H1 (cell line): Measurements from ENCODE around the gene CRYBG1. TPM values are rescaled to one million over a fixed set of nuclear protein-coding genes. Genes with fewer than 3 reads are reported as not detected.

Experiments used
- CTCF ChIA-PET: fragments of 300-600 bp; sonication (Branson Sonifier 250); formaldehyde crosslinking; loops from one replicate; lab custom pipeline; 2021; ENCODE audit not compliant: partially characterized antibody; lab: Charles Lee
- POLR2A ChIA-PET: fragments of 300-600 bp; sonication (Branson Sonifier 250); formaldehyde crosslinking; loops from one replicate; lab custom pipeline; 2021; ENCODE audit warnings: inconsistent platforms; ENCODE audit not compliant: partially characterized antibody; lab: Charles Lee
- DNase-seq, 2 experiments: peaks; one replicate each; pipeline versions ENCODE4 v3.0.0 to v3.0.0-alpha.2; 2010 to 2022; ENCODE audit warnings: low spot score in 2 of 2, low read depth in 1 of 2, mixed read lengths in 1 of 2
- FAIRE-seq: peaks from 2 replicates; lab custom pipeline; 2011; peaks lifted over from hg19 to GRCh38; lab: Jason Lieb, UNC
- H2AFZ ChIP-seq: 2 replicates; pipeline ENCODE4 v1.8.1; 2012; ENCODE audit warnings: low read length, inconsistent platforms
- H2AK5ac ChIP-seq: 2 replicates; pipeline ENCODE4 v1.6.1; 2013; ENCODE audit warnings: low read depth, low read length
- H2BK120ac ChIP-seq: replicated peaks from 2 replicates; pipeline ENCODE3; 2013; ENCODE audit warnings: low read depth, low read length, inconsistent platforms
- H2BK12ac ChIP-seq: 2 replicates; pipeline ENCODE4 v1.6.1; 2013; ENCODE audit warnings: low read depth, low read length
- H2BK15ac ChIP-seq: 2 replicates; pipeline ENCODE4 v1.6.1; 2013; ENCODE audit warnings: low read length
- H2BK20ac ChIP-seq: 2 replicates; pipeline ENCODE4 v1.6.1; 2013; ENCODE audit warnings: low read length
- H2BK5ac ChIP-seq: 2 replicates; pipeline ENCODE4 v1.6.1; 2013; ENCODE audit warnings: low read depth, low read length
- H3K14ac ChIP-seq: 2 replicates; pipeline ENCODE4 v1.6.1; 2013; ENCODE audit warnings: inconsistent platforms; ENCODE audit not compliant: insufficient read length
- H3K18ac ChIP-seq: 2 replicates; pipeline ENCODE4 v1.6.1; 2013; ENCODE audit warnings: low read length; ENCODE audit errors: extremely low read depth
- H3K23ac ChIP-seq: 2 replicates; pipeline ENCODE4 v1.6.1; 2013; ENCODE audit warnings: inconsistent platforms; ENCODE audit not compliant: insufficient read length
- H3K23me2 ChIP-seq: 2 replicates; pipeline ENCODE4 v1.6.1; 2013; ENCODE audit warnings: low read depth, low read length
- H3K27ac ChIP-seq: 2 replicates; pipeline ENCODE4 v1.6.1; 2011; ENCODE audit warnings: low read depth, low read length, inconsistent platforms
- H3K27me3 ChIP-seq, 4 experiments: replicated peaks in 1 of 4; 1 replicate in 1 of 4; 2 replicates in 3 of 4; pipeline versions ENCODE4 v1.6.1 to v1.8.1; 2011 to 2013; ENCODE audit warnings: low read length in 3 of 4, mild to moderate bottlenecking in 3 of 4, inconsistent platforms in 2 of 4, mixed read lengths in 2 of 4, moderate library complexity in 1 of 4; ENCODE audit not compliant: control insufficient read depth in 3 of 4, insufficient read depth in 3 of 4; ENCODE audit errors: extremely low read depth in 1 of 4
- H3K36me3 ChIP-seq, 4 experiments: 2 replicates each; pipeline versions ENCODE4 v1.6.1 to v1.8.1; 2011 to 2013; ENCODE audit warnings: mild to moderate bottlenecking in 4 of 4, low read length in 3 of 4, moderate library complexity in 2 of 4, control low read depth in 1 of 4, inconsistent platforms in 1 of 4; ENCODE audit not compliant: insufficient read depth in 4 of 4, control insufficient read depth in 2 of 4
- H3K4ac ChIP-seq: replicated peaks from 2 replicates; pipeline ENCODE3; 2013; ENCODE audit warnings: low read length, low read depth, mixed read lengths, inconsistent platforms; ENCODE audit not compliant: insufficient read length
- H3K4me1 ChIP-seq, 4 experiments: replicated peaks in 1 of 4; 1 replicate in 1 of 4; 2 replicates in 3 of 4; pipeline versions ENCODE4 v1.6.1 to v1.8.1; 2011 to 2013; ENCODE audit warnings: low read length in 3 of 4, inconsistent platforms in 2 of 4, mixed read lengths in 1 of 4; ENCODE audit not compliant: insufficient read depth in 4 of 4, control insufficient read depth in 3 of 4
- H3K4me2 ChIP-seq, 2 experiments: 2 replicates each; pipeline versions ENCODE4 v1.6.1 to v1.8.1; 2011 to 2013; ENCODE audit warnings: low read depth in 2 of 2, low read length in 2 of 2, control low read depth in 1 of 2, inconsistent platforms in 1 of 2, mild to moderate bottlenecking in 1 of 2; ENCODE audit not compliant: insufficient read depth in 1 of 2
- H3K4me3 ChIP-seq, 4 experiments: fragments of 200-600, 300-600 bp in 1 of 4; sonication (generic), shearing (Covaris generic), sonication (Bioruptor Twin) in 1 of 4; 2 replicates each; pipeline versions ENCODE4 v1.5.1 to v1.8.1; 2011 to 2016; ENCODE audit warnings: low read length in 4 of 4, low read depth in 3 of 4, control low read depth in 2 of 4, inconsistent platforms in 2 of 4, mild to moderate bottlenecking in 2 of 4, mixed read lengths in 1 of 4, moderate library complexity in 1 of 4; ENCODE audit not compliant: insufficient read depth in 2 of 4; ENCODE audit errors: extremely low read depth in 1 of 4
- H3K56ac ChIP-seq: replicated peaks from 2 replicates; pipeline ENCODE3; 2013; ENCODE audit warnings: low read depth, mild to moderate bottlenecking, mixed read lengths, low read length, inconsistent platforms; ENCODE audit not compliant: insufficient read length
- H3K79me1 ChIP-seq: 2 replicates; pipeline ENCODE4 v1.6.1; 2013; ENCODE audit warnings: low read depth, low read length, control low read depth
- H3K79me2 ChIP-seq, 2 experiments: 2 replicates each; pipeline versions ENCODE4 v1.6.1 to v1.8.1; 2012 to 2013; ENCODE audit warnings: low read length in 2 of 2, mild to moderate bottlenecking in 2 of 2, inconsistent platforms in 1 of 2; ENCODE audit not compliant: insufficient read depth in 2 of 2, control insufficient read depth in 1 of 2
- H3K9ac ChIP-seq, 4 experiments: replicated peaks in 1 of 4; 1 replicate in 1 of 4; 2 replicates in 3 of 4; pipeline versions ENCODE4 v1.6.1 to v1.8.1; 2011 to 2013; ENCODE audit warnings: low read depth in 3 of 4, low read length in 3 of 4, control low read depth in 2 of 4, mild to moderate bottlenecking in 2 of 4, moderate library complexity in 2 of 4, inconsistent platforms in 1 of 4; ENCODE audit errors: extremely low read depth in 1 of 4
- H3K9me3 ChIP-seq, 2 experiments: 2 replicates each; pipeline versions ENCODE4 v1.6.1 to v1.8.1; 2012 to 2013; ENCODE audit warnings: mild to moderate bottlenecking in 2 of 2, moderate library complexity in 2 of 2, control low read depth in 1 of 2, inconsistent platforms in 1 of 2, low read depth in 1 of 2, low read length in 1 of 2, mixed read lengths in 1 of 2; ENCODE audit not compliant: insufficient read depth in 2 of 2
- H4K20me1 ChIP-seq, 2 experiments: replicated peaks in 1 of 2; 2 replicates each; pipeline versions ENCODE3 to v1.8.1; 2011 to 2013; ENCODE audit warnings: inconsistent platforms in 2 of 2, low read length in 2 of 2, mild to moderate bottlenecking in 1 of 2; ENCODE audit not compliant: insufficient read depth in 2 of 2, control insufficient read depth in 1 of 2
- H4K5ac ChIP-seq: 2 replicates; pipeline ENCODE4 v1.6.1; 2013; ENCODE audit warnings: low read length, low read depth, mixed read lengths, inconsistent platforms; ENCODE audit not compliant: insufficient read length
- H4K8ac ChIP-seq: 2 replicates; pipeline ENCODE4 v1.8.0; 2013; ENCODE audit warnings: mild to moderate bottlenecking, moderate library complexity, low read length, inconsistent platforms; ENCODE audit not compliant: insufficient read depth; ENCODE audit errors: extremely low read depth
- H4K91ac ChIP-seq: replicated peaks from 2 replicates; pipeline ENCODE3; 2013; ENCODE audit warnings: low read length, mixed read lengths, inconsistent platforms; ENCODE audit not compliant: insufficient read length
- BRCA1 ChIP-seq: IDR thresholded peaks from 2 replicates; pipeline ENCODE4 v1.6.1; 2012; ENCODE audit warnings: low read depth, low read length, improper control_type of control experiment
- EZH2 ChIP-seq: fragments of 200-600 bp; sonication (generic); IDR thresholded peaks from 2 replicates; pipeline ENCODE4 v1.7.1; 2012; ENCODE audit warnings: low read depth, mild to moderate bottlenecking, moderate library complexity, low read length, inconsistent platforms; ENCODE audit not compliant: severe bottlenecking
- KDM1A ChIP-seq: fragments of 200-600, 300-600 bp; sonication (generic); IDR thresholded peaks from 2 replicates; pipeline ENCODE4 v1.7.1; 2016; ENCODE audit warnings: mild to moderate bottlenecking, low read length, borderline replicate concordance
- KDM4A ChIP-seq: IDR thresholded peaks from one replicate; pipeline ENCODE4 v1.7.1; 2012; ENCODE audit warnings: low read depth, mild to moderate bottlenecking, moderate library complexity, low read length, inconsistent platforms; ENCODE audit not compliant: severe bottlenecking
- NRF1 ChIP-seq: IDR thresholded peaks from 2 replicates; pipeline ENCODE4 v1.6.1; 2011; ENCODE audit warnings: mild to moderate bottlenecking, low read depth, low read length, improper control_type of control experiment
- PHF8 ChIP-seq: fragments of 200-600 bp; sonication (generic); conservative IDR thresholded peaks from 2 replicates; pipeline ENCODE4 v1.7.1; 2012; ENCODE audit warnings: low read depth, mild to moderate bottlenecking, inconsistent platforms, low read length, moderate library complexity
- RBBP5 ChIP-seq: IDR thresholded peaks from 2 replicates; pipeline ENCODE4 v1.7.1; 2012; ENCODE audit warnings: low read depth, mild to moderate bottlenecking, inconsistent platforms, low read length, moderate library complexity, borderline replicate concordance
- SAP30 ChIP-seq: fragments of 300-600 bp; sonication (generic); IDR thresholded peaks from 2 replicates; pipeline ENCODE4 v1.7.1; 2012; ENCODE audit warnings: low read length, moderate library complexity, mild to moderate bottlenecking, inconsistent platforms; ENCODE audit not compliant: insufficient read depth, insufficient replicate concordance
- SP2 ChIP-seq: IDR thresholded peaks from 2 replicates; pipeline ENCODE4 v1.6.1; 2012; ENCODE audit warnings: mild to moderate bottlenecking, low read length, inconsistent platforms
- TAF1 ChIP-seq: IDR thresholded peaks from 2 replicates; pipeline ENCODE4 v1.6.1; 2011; ENCODE audit warnings: mild to moderate bottlenecking, low read depth, low read length
- TBP ChIP-seq: IDR thresholded peaks from 2 replicates; pipeline ENCODE4 v1.6.1; 2011; ENCODE audit warnings: low read depth, low read length, improper control_type of control experiment
- YY1 ChIP-seq: IDR thresholded peaks from 2 replicates; pipeline ENCODE4 v1.6.1; 2011; ENCODE audit warnings: low read depth, mild to moderate bottlenecking, low read length
- ZNF274 ChIP-seq: IDR thresholded peaks from 2 replicates; pipeline ENCODE4 v1.7.0; 2012; ENCODE audit warnings: low read length, borderline replicate concordance; ENCODE audit errors: extremely low read depth
- WGBS, 2 experiments: shearing (Covaris generic) in 1 of 2; methylation state at CpG; one replicate each; pipeline versions ENCODE4 v1.1.6 to v1.1.7; 2013 to 2015; ENCODE audit warnings: low lambda C conversion rate in 2 of 2, mixed read lengths in 2 of 2, inconsistent platforms in 1 of 2, low coverage in 1 of 2, missing lambda C conversion rate in 1 of 2; ENCODE audit not compliant: insufficient replicate concordance in 2 of 2, insufficient coverage in 1 of 2, insufficient read length in 1 of 2; ENCODE audit errors: extremely low coverage in 1 of 2, missing lambda C conversion rate in 1 of 2; 5-methylcytosine and 5-hydroxymethylcytosine counted together
- polyA plus RNA-seq, 7 experiments: library from polyadenylated mRNA; depleted of rRNA in 3 of 7; stranded (reverse) in 5 of 7; unstranded in 2 of 7; fragments of >200 nt in 5 of 7; fragments of 200-250 nt in 2 of 7; gene quantifications; 1 replicate in 5 of 7; 2 replicates in 1 of 7; 4 replicates in 1 of 7; pipeline versions ENCODE4 v1.2.1 to v1.2.3, GENCODE V29; 2011 to 2013; ENCODE audit warnings: missing spikeins in 2 of 7, mixed read lengths in 2 of 7
- total RNA-seq: library from RNA; stranded (reverse); fragmentation: NEBNext Ultra II Directional; extraction: Animal tissue kit (Norgen Biotek cat#: 25700); gene quantifications from 2 replicates; pipeline ENCODE4 v1.2.1, GENCODE V29; 2021

CRYBG1 gene
- total and polyA plus RNA-seq, 2 of the 8 experiments (the other 6 are each of a cell fraction or from before 2014, with no cell fraction given): 2.2 to 11.6 TPM

DNA sequence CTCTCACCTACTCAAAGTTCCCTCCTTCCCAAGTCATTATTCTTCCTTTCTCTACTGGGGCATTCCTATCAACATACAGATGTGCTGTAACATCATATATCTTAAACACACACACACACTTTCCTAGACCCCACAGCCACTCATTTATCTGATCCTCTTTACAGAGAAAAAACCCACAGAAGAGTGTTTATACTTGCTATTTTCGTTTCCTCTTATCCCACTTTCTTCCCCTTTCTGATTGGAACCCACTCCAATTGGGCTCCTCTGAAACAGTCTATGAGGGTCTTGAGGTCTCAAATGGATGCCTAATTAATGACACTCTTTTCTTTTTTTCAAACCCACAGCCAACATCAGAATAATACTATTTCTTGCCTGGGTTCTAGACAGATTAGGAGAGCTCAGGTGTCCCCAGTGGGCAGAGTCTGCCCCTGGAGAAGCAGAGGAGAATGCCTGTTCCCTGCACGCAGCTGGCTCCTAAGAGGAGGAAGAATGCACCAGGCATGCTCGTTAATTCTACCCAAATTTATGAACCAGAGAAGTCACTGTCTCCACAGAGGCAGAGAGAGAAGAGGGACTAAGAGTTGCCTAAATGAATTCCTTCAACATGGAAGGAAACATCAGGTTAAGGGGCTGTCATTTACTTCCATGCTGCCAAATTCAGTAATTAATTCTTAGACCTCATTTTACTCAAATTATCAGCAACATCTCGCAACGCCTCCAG lies 65.9 kb downstream of the CRYBG1 start:
- Histone ChIP-seq H3K4me3 (no peak overlapping the region), H2BK5ac (no peak overlapping the region), H2BK12ac (no peak overlapping the region), H2AK5ac (no peak overlapping the region), H3K36me3 (no peaks in the 10 kb centered on the region), H2AFZ (no peak overlapping the region), H3K18ac (no peak overlapping the region), H4K91ac (no peak overlapping the region), H3K79me1 (no peaks in the 10 kb centered on the region), H3K9me3 (no peaks in the 10 kb centered on the region), H3K14ac (no peak overlapping the region), H3K4ac (no peak overlapping the region), H3K79me2 (no peaks in the 10 kb centered on the region), H2BK20ac (no peak overlapping the region), H3K27ac (no peak overlapping the region), H4K20me1 (no peaks in the 10 kb centered on the region), H4K8ac (no peak overlapping the region), H2BK15ac (no peak overlapping the region), H2BK120ac (no peak overlapping the region), H3K56ac (no peak overlapping the region), H4K5ac (no peak overlapping the region), H3K23ac (no peak overlapping the region), H3K23me2 (no peaks in the 10 kb centered on the region), H3K27me3 (no peaks in the 10 kb centered on the region), H3K4me1 (no peaks in the 10 kb centered on the region), H3K4me2 (no peak overlapping the region), H3K9ac (no peak overlapping the region; a peak in 1 of 7 replicates)
- CTCF ChIA-PET: interaction anchor here (0.7 to 2.2 kb wide), 7 partner anchors 15 to 92 kb away, joined by 3 to 6 read pairs (median 3); partner anchors contain the start of gene CRYBG1
- 91% methylated on average over 5 of the region's 5 CpGs; no CpG with 5 or more reads in 1 of the 2 experiments for WGBS, 2 experiments
- DNase-seq (no peak), FAIRE-seq (no peak)
- POLR2A ChIA-PET: no interaction called here
- TF ChIP-seq PHF8: no peak
- no peak for TF ChIP-seq TBP
- TF ChIP-seq EZH2: no peak
- no peak for TF ChIP-seq NRF1
- TF ChIP-seq KDM1A: no peak
- no peak for TF ChIP-seq SP2
- no peak for TF ChIP-seq SAP30
- TF ChIP-seq RBBP5: no peak
- no peak for TF ChIP-seq KDM4A
- no peak for TF ChIP-seq TAF1
- TF ChIP-seq BRCA1: no peak
- no peak for TF ChIP-seq ZNF274
- TF ChIP-seq YY1: no peak
